Sigmoid colon (tissue), 7 donors: Measurements from ENCODE around the gene WDFY4. TPM values are rescaled to one million over a fixed set of nuclear protein-coding genes. Genes with fewer than 3 reads are reported as not detected.

Experiments
- DNase-seq: peaks from one replicate; pipeline ENCODE4 v3.0.0-alpha.2; 2019
- H3K27ac ChIP-seq, 4 donors: fragments of 200-600 bp; sonication (generic); one replicate each; pipeline ENCODE4 v1.5.1; 2016 to 2019; ENCODE audit warnings: mild to moderate bottlenecking in 1 of 4
- H3K27me3 ChIP-seq, 3 donors: fragments of 200-600 bp; sonication (generic); one replicate each; pipeline ENCODE4 v1.5.1; 2019; ENCODE audit warnings: mild to moderate bottlenecking in 1 of 3
- H3K36me3 ChIP-seq, 4 donors: fragments of 200-600 bp; sonication (generic); one replicate each; pipeline ENCODE4 v1.5.1; 2016 to 2019
- H3K4me1 ChIP-seq, 4 donors: fragments of 200-600 bp; sonication (generic); one replicate each; pipeline ENCODE4 v1.5.1; 2017 to 2019
- H3K4me3 ChIP-seq, 4 donors: fragments of 200-600 bp; sonication (generic); one replicate each; pipeline ENCODE4 v1.5.1; 2017 to 2019; ENCODE audit warnings: mild to moderate bottlenecking in 2 of 4, moderate library complexity in 1 of 4
- H3K9me3 ChIP-seq, 4 donors: fragments of 200-600 bp in 3 of 4; sonication (generic) in 3 of 4; one replicate each; pipeline versions ENCODE4 v1.5.1 to v1.6.1; 2013 to 2019
- EP300 ChIP-seq, 4 donors: sonication (generic); formaldehyde crosslinking; IDR thresholded peaks; one replicate each; pipeline ENCODE4 v1.6.1; 2017; ENCODE audit warnings: antibody characterized with exemption in 4 of 4
- POLR2A ChIP-seq, 2 donors: fragments of 450-650 bp; IDR thresholded peaks; one replicate each; pipeline ENCODE4 v1.6.1; 2016; ENCODE audit warnings: antibody characterized with exemption in 2 of 2, mild to moderate bottlenecking in 2 of 2, moderate library complexity in 2 of 2
- POLR2AphosphoS5 ChIP-seq, 4 donors: sonication (generic); formaldehyde crosslinking; IDR thresholded peaks; one replicate each; pipeline ENCODE4 v1.6.1; 2017; ENCODE audit warnings: antibody characterized with exemption in 4 of 4
- WGBS, 2 donors: extraction: QIAGEN DNeasy Blood & Tissue Kit; methylation state at CpG; one replicate each; pipeline ENCODE4 v1.1.7; 2013; 5-methylcytosine and 5-hydroxymethylcytosine counted together
- intact Hi-C: fragments of 100-400 bp; cut with DNase I; formaldehyde crosslinking; loops from one replicate; pipeline ENCODE4 v1.15.1; 2023
- polyA plus RNA-seq, 3 donors: library from polyadenylated mRNA; stranded (reverse); fragments of 200-250 nt; gene quantifications; one replicate each; pipeline ENCODE4 v1.2.3, GENCODE V29; 2013
- total RNA-seq, 4 donors: library from RNA; depleted of rRNA; stranded (reverse); fragments of >200 nt; gene quantifications; one replicate each; pipeline ENCODE4 v1.1.0, GENCODE V29; 2016
- TF ChIP-seq, protein P1 (sequence below), 4 experiments: fragments of 450-650 bp in 3 of 4; fragments of 200-600 bp in 1 of 4; IDR thresholded peaks; one replicate each; pipeline ENCODE4 v1.5.1; 2016 to 2019; ENCODE audit warnings: antibody characterized with exemption in 4 of 4, mild to moderate bottlenecking in 3 of 4, moderate library complexity in 2 of 4
- donor health status: healthy with polysubstance abuse.
- donor health status: Bipolar disorder and iron deficiency.
- donor health status: healthy.

WDFY4 gene
- total and polyA plus RNA-seq, 7 donors, result 0.60 to 18.6 (median 2.5) TPM

DNA sequence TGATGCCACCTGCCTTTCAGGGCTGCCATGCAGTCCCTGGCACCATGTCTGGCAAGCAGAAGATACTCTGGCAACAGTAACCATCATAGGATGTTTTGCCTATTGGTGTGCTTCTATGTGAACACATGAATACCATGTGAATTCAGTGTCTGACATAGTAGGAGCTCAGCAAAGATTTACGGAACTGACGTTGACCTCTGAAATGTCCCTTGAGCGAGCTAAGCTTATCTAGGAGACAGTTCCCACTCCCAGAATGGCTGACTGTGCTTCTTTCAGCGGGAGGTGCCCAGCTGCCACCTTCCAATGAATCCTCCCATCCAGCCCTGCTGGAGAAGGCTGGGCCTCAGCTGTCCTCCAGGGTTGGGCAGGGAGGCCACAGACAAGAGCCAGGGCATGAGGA, 326.2 kb downstream of the WDFY4 start:
- H3K4me1 ChIP-seq, result peaks cover 0 to 9% (median 8%) of the 10 kb centered on the region in 4 donors
- TF ChIP-seq POLR2AphosphoS5 (IDR thresholded peaks at IDR 0.05) (no peak), POLR2A (IDR thresholded peaks at IDR 0.05) (no peak), EP300 (IDR thresholded peaks at IDR 0.05) (no peak)
- TF ChIP-seq, protein P1, sequence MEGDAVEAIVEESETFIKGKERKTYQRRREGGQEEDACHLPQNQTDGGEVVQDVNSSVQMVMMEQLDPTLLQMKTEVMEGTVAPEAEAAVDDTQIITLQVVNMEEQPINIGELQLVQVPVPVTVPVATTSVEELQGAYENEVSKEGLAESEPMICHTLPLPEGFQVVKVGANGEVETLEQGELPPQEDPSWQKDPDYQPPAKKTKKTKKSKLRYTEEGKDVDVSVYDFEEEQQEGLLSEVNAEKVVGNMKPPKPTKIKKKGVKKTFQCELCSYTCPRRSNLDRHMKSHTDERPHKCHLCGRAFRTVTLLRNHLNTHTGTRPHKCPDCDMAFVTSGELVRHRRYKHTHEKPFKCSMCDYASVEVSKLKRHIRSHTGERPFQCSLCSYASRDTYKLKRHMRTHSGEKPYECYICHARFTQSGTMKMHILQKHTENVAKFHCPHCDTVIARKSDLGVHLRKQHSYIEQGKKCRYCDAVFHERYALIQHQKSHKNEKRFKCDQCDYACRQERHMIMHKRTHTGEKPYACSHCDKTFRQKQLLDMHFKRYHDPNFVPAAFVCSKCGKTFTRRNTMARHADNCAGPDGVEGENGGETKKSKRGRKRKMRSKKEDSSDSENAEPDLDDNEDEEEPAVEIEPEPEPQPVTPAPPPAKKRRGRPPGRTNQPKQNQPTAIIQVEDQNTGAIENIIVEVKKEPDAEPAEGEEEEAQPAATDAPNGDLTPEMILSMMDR (IDR thresholded peaks at IDR 0.05), result no peak

DNA sequence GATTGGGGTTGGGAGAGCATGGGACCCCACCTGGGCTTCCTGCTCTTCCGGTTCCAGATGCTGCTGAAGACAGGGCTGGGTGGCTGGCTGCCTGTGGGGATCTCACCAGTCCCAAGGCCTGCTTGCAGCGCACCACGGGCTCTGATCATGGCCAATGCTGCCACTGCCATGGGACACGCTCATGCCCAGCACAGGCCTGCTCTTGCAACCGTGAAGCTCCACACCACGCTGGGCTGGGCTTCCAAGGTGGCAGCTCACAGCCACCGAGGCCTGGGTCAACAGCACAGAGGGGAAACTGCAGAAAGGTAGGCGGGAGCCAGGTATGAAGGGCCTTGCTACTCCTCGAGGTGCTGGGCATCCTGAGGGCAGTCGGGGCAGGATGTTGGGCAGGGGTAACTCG, 327.1 kb downstream of the WDFY4 start:
- Histone ChIP-seq H3K27me3 (no peaks in the 10 kb centered on the region), H3K36me3 (no peaks in the 10 kb centered on the region), H3K4me3 (no peak overlapping the region), H3K9me3 (no peaks in the 10 kb centered on the region), H3K4me1 (peaks cover 0 to 9% (median 8%) of the 10 kb centered on the region in 4 donors), H3K27ac (no peak overlapping the region)
- WGBS, 2 donors, result 90 to 93% methylated on average over 11 of the region's 11 CpGs
- intact Hi-C loops, result no loop called here
- no peak for DNase-seq
- no peak for TF ChIP-seq POLR2A (IDR thresholded peaks at IDR 0.05)
- no peak for TF ChIP-seq EP300 (IDR thresholded peaks at IDR 0.05)
- TF ChIP-seq, protein P1 (IDR thresholded peaks at IDR 0.05), result no peak
- no peak for TF ChIP-seq POLR2AphosphoS5 (IDR thresholded peaks at IDR 0.05)

More for the DNA sequence above, 326.2 kb downstream of the WDFY4 start:
- no peak for DNase-seq
- H3K9me3 ChIP-seq, result no peaks in the 10 kb centered on the region
- no peaks in the 10 kb centered on the region for H3K27me3 ChIP-seq
- no peak overlapping the region for H3K27ac ChIP-seq
- H3K36me3 ChIP-seq, result no peaks in the 10 kb centered on the region
- H3K4me3 ChIP-seq, result no peak overlapping the region
- 44 to 46% methylated on average over 4 of the region's 4 CpGs for WGBS, 2 donors
- intact Hi-C loops, result no loop called here

DNA sequence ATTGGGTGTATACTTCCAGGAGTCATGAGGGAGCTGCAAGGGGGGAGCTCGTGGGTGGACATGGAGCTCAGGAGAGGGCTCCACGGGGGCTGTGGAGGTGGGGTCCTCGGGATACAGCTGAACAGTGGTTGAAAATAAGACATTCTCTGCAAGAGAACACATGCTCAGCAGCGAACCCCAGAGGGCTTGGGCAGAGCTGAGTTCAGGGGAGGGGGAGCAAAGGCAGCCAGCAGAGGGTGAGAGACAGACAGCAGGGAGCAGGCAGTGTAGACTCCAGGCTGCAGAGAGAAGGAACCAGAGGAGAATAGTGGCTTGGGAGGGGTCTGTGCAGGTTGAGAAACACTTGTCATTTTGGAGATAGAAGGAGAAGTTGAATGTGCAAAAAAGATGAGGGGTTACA, 327.9 kb downstream of the WDFY4 start:
- Histone ChIP-seq H3K36me3 (no peaks in the 10 kb centered on the region), H3K4me1 (peaks cover 0 to 9% (median 8%) of the 10 kb centered on the region in 4 donors), H3K9me3 (no peaks in the 10 kb centered on the region), H3K27me3 (no peaks in the 10 kb centered on the region), H3K4me3 (no peak overlapping the region), H3K27ac (no peak overlapping the region)
- intact Hi-C loops, result no loop called here
- 74 to 82% methylated on average over 4 of the region's 4 CpGs for WGBS, 2 donors
- no peak for TF ChIP-seq POLR2AphosphoS5 (IDR thresholded peaks at IDR 0.05)
- TF ChIP-seq EP300 (IDR thresholded peaks at IDR 0.05), result no peak
- TF ChIP-seq POLR2A (IDR thresholded peaks at IDR 0.05), result no peak
- TF ChIP-seq, protein P1 (IDR thresholded peaks at IDR 0.05), result no peak
- no peak for DNase-seq

DNA sequence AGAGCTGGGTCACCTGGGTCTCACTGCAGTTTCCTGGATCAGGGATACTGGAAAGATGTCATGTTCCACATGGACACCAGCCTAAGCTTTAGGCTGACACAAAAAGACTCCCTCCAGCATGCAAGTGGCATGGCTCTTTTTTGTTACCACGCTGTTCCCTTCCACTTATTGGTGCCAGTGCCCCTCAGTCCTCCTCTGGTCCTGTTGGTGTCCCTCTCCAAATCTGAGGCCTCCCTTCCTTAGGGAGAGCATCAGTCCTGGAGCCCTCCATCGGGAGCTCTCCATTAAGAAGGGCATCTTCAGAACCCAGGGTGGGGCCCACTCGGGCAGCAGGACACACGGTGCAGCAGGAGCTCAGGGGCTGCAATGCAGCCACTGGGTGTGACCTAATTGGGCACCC, 331.0 kb downstream of the WDFY4 start:
- no peaks in the 10 kb centered on the region for H3K9me3 ChIP-seq
- H3K27ac ChIP-seq, result no peak overlapping the region
- intact Hi-C loops, result no loop called here
- TF ChIP-seq, protein P1 (IDR thresholded peaks at IDR 0.05), result no peak
- no peak for TF ChIP-seq POLR2AphosphoS5 (IDR thresholded peaks at IDR 0.05)
- H3K27me3 ChIP-seq, result no peaks in the 10 kb centered on the region
- 85 to 89% methylated on average over 4 of the region's 4 CpGs for WGBS, 2 donors
- no peak overlapping the region for H3K4me3 ChIP-seq
- peaks cover 0 to 6% (median 0%) of the 10 kb centered on the region in 4 donors for H3K36me3 ChIP-seq
- DNase-seq, result no peak
- H3K4me1 ChIP-seq, result no peaks in the 10 kb centered on the region

DNA sequence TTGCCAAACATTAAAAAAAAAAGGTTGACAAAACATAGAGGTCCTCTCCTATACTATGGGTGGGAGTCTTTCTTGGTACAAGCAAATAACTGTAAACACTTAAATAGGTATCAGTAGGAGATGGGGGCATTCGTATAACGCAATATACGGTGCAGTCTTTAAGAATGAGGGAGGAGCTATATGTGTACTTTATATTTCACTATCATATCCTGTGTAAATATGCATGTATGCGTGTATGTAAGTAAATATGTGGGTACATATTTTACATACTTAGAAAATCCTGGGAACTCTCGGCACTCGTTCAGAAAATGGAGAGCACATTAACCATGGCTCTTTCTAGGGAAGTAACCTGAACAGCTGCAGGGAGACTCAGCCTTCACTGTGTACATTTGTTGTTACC, 337.0 kb downstream of the WDFY4 start:
- Histone ChIP-seq H3K4me1 (peaks cover 0 to 19% (median 14%) of the 10 kb centered on the region in 4 donors), H3K27ac (no peak overlapping the region), H3K36me3 (peaks cover 0 to 6% (median 0%) of the 10 kb centered on the region in 4 donors), H3K9me3 (no peaks in the 10 kb centered on the region), H3K27me3 (no peaks in the 10 kb centered on the region), H3K4me3 (no peak overlapping the region)
- TF ChIP-seq, protein P1 (IDR thresholded peaks at IDR 0.05), result no peak
- TF ChIP-seq POLR2A (IDR thresholded peaks at IDR 0.05), result no peak
- no peak for TF ChIP-seq EP300 (IDR thresholded peaks at IDR 0.05)
- TF ChIP-seq POLR2AphosphoS5 (IDR thresholded peaks at IDR 0.05), result no peak
- intact Hi-C loops, result loop anchor here (10.0 kb wide), 1 partner anchor 93 kb away; the partner anchor contains the start of gene VSTM4
- no peak for DNase-seq
- 72 to 89% methylated on average over 6 of the region's 6 CpGs for WGBS, 2 donors
